GM12878 (cell line): ENCODE data around the gene TMEM181. TPM values are rescaled to one million over a fixed set of nuclear protein-coding genes. Genes with fewer than 3 reads are reported as not detected.

Source experiments
- ATAC-seq: fragments of 200-7000 bp; cut with Tn5 transposase; 3 replicates; pipeline ENCODE4 v1.9.1; 2020; ENCODE audit warnings: mild to moderate bottlenecking, moderate library complexity
- BruUV-seq: library from RNA; stranded (reverse); fragments of 400-500 nt; replicated peaks from 2 replicates; lab custom pipeline; 2021; lab: Mats Ljungman, UMichigan
- CTCF ChIA-PET: fragments of 300-600 bp; sonication (Branson Sonifier 250); formaldehyde crosslinking; extraction: SDS; loops from one replicate; lab custom pipeline; 2021; ENCODE audit warnings: inconsistent platforms; lab: Yijun Ruan, JAX
- POLR2A ChIA-PET: fragments of 350-600 bp; formaldehyde crosslinking; extraction: SDS; loops from one replicate; lab custom pipeline; 2021; ENCODE audit warnings: inconsistent platforms; lab: Charles Lee
- RAD21 ChIA-PET: fragments of 300-600 bp; sonication (Branson Sonifier 250); formaldehyde crosslinking; loops from one replicate; lab custom pipeline; 2023; ENCODE audit warnings: antibody characterized with exemption; ENCODE audit not compliant: unreplicated experiment; lab: Charles Lee
- SMC1A ChIA-PET: fragments of 300-600 bp; sonication (Branson Sonifier 250); formaldehyde crosslinking; loops from one replicate; lab custom pipeline; 2023; ENCODE audit not compliant: unreplicated experiment, uncharacterized antibody; lab: Charles Lee
- DNase-seq: peaks from one replicate; pipeline ENCODE4 v3.0.0-alpha.2; 2011; ENCODE audit warnings: low read depth, low spot score
- FAIRE-seq: peaks from 3 replicates; lab custom pipeline; 2011; peaks lifted over from hg19 to GRCh38; lab: Jason Lieb, UNC
- H2AFZ ChIP-seq: 2 replicates; pipeline ENCODE4 v1.6.0; 2011; ENCODE audit warnings: low read depth, low read length, control low read depth; ENCODE audit not compliant: control insufficient read depth
- H3K27ac ChIP-seq: 2 replicates; pipeline ENCODE4 v1.5.1; 2011; ENCODE audit warnings: control low read depth; ENCODE audit not compliant: control insufficient read depth, insufficient read depth
- H3K27me3 ChIP-seq, 2 experiments: replicated peaks in 1 of 2; 2 replicates each; pipeline versions ENCODE4 v1.6.0 to v1.6.1; 2011; ENCODE audit warnings: low read length in 1 of 2; ENCODE audit not compliant: control insufficient read depth in 2 of 2, insufficient read depth in 2 of 2
- H3K36me3 ChIP-seq, 2 experiments: 2 replicates each; pipeline ENCODE4 v1.5.1; 2011; ENCODE audit warnings: low read length in 1 of 2; ENCODE audit not compliant: control insufficient read depth in 2 of 2, insufficient read depth in 2 of 2
- H3K4me1 ChIP-seq: 2 replicates; pipeline ENCODE4 v1.6.1; 2011; ENCODE audit warnings: mild to moderate bottlenecking, low read length, moderate library complexity, mixed read lengths; ENCODE audit not compliant: control insufficient read depth, insufficient read depth
- H3K4me2 ChIP-seq: 2 replicates; pipeline ENCODE4 v1.6.0; 2011; ENCODE audit warnings: control low read depth; ENCODE audit not compliant: control insufficient read depth, insufficient read depth
- H3K4me3 ChIP-seq: fragments of 200-600 bp; sonication (generic); 2 replicates; pipeline ENCODE4 v1.5.1; 2016
- H3K79me2 ChIP-seq: 2 replicates; pipeline ENCODE4 v1.6.0; 2011; ENCODE audit warnings: low read length; ENCODE audit not compliant: control insufficient read depth, insufficient read depth
- H3K9ac ChIP-seq: 2 replicates; pipeline ENCODE4 v1.8.0; 2011; ENCODE audit warnings: low read length, control low read depth, mixed read lengths; ENCODE audit not compliant: control insufficient read depth, insufficient read depth
- H3K9me3 ChIP-seq: replicated peaks from 3 replicates; pipeline ENCODE4 v1.5.1; 2011; ENCODE audit warnings: mild to moderate bottlenecking, low read length; ENCODE audit not compliant: control insufficient read depth, insufficient read depth
- H4K20me1 ChIP-seq: 2 replicates; pipeline ENCODE4 v1.6.0; 2011; ENCODE audit not compliant: control insufficient read depth, insufficient read depth
- ATF7 ChIP-seq: fragments of 450-650 bp; IDR thresholded peaks from 2 replicates; pipeline ENCODE4 v1.6.1; 2016; ENCODE audit warnings: low read depth, mild to moderate bottlenecking
- CBX3 ChIP-seq: fragments of 200-600 bp; sonication (generic); IDR thresholded peaks from 2 replicates; pipeline ENCODE4 v1.6.1; 2016; ENCODE audit warnings: low read depth, borderline replicate concordance
- CUX1 ChIP-seq: IDR thresholded peaks from 2 replicates; pipeline ENCODE4 v1.6.1; 2012; ENCODE audit warnings: improper control_type of control experiment, low read depth, low read length; ENCODE audit not compliant: insufficient replicate concordance
- EZH2 ChIP-seq: IDR thresholded peaks from 2 replicates; pipeline ENCODE4 v1.6.1; 2012; ENCODE audit warnings: low read depth, mild to moderate bottlenecking, control low read depth, inconsistent platforms, low read length, borderline replicate concordance; ENCODE audit not compliant: control insufficient read depth
- JUNB ChIP-seq: IDR thresholded peaks from 2 replicates; pipeline ENCODE4 v1.6.1; 2016; ENCODE audit warnings: antibody characterized with exemption, mild to moderate bottlenecking
- MEF2A ChIP-seq: IDR thresholded peaks from 2 replicates; pipeline ENCODE4 v1.6.1; 2011; ENCODE audit warnings: low read depth, mild to moderate bottlenecking, low read length, moderate library complexity; ENCODE audit not compliant: insufficient read depth
- POLR2AphosphoS2 ChIP-seq: IDR thresholded peaks from 2 replicates; pipeline ENCODE4 v1.6.1; 2011; ENCODE audit warnings: low read depth, mild to moderate bottlenecking, low read length, improper control_type of control experiment, moderate library complexity
- REST ChIP-seq: IDR thresholded peaks from 2 replicates; pipeline ENCODE4 v1.6.1; 2012; ENCODE audit warnings: mild to moderate bottlenecking, low read depth, low read length
- ZBTB33 ChIP-seq: fragments of 450-650 bp; IDR thresholded peaks from 2 replicates; pipeline ENCODE4 v1.6.1; 2017; ENCODE audit warnings: mild to moderate bottlenecking
- WGBS: methylation state at CpG from one replicate; pipeline ENCODE4 v1.1.6; 2016; ENCODE audit warnings: low lambda C conversion rate; ENCODE audit not compliant: insufficient replicate concordance, insufficient coverage; ENCODE audit errors: missing lambda C conversion rate; 5-methylcytosine and 5-hydroxymethylcytosine counted together
- in situ Hi-C: fragments of 300-500 bp; cut with MboI; formaldehyde crosslinking; loops from 9 replicates; pipeline ENCODE4 v1.14.3; 2018; ENCODE audit warnings: mixed read lengths
- intact Hi-C: fragments of 100-400 bp; cut with micrococcal nuclease; formaldehyde crosslinking; loops from one replicate; pipeline ENCODE4 v1.14.2; 2022; ENCODE audit not compliant: unreplicated experiment
- polyA plus RNA-seq, 11 experiments: library from polyadenylated mRNA; depleted of rRNA in 4 of 11; unstranded in 6 of 11; stranded (reverse) in 5 of 11; fragments of >200 nt; fragmentation: Nextera tagmentation in 4 of 11; fragmentation: Illumina TruSeq in 1 of 11; extraction: Ambion mirVana in 4 of 11; extraction: Trizol in 1 of 11; gene quantifications; 1 replicate in 1 of 11; 2 replicates in 10 of 11; pipeline versions ENCODE4 v1.2.1 to v1.2.3, GENCODE V29; 2011 to 2016; ENCODE audit warnings: inconsistent platforms in 2 of 11, missing spikeins in 2 of 11, low read depth in 1 of 11
- total RNA-seq, 4 experiments: library from RNA; depleted of rRNA in 3 of 4; stranded (reverse); fragments of >200 nt in 3 of 4; fragmentation: Illumina TruSeq in 1 of 4; extraction: Trizol in 1 of 4; gene quantifications; 2 replicates each; pipeline versions ENCODE4 v1.2.1 to v1.2.3, GENCODE V29; 2013 to 2021

TMEM181 gene
- total and polyA plus RNA-seq, 10 of the 15 experiments (the other 5 are each of a cell fraction or from before 2014, with no cell fraction given): 1.5 to 7.9 (median 5.2) TPM

GRCh38 chr6:158559895-158560835 is at the start of gene TMEM181 (continued):
- TF ChIP-seq EZH2: no peak
- TF ChIP-seq REST: no peak
- TF ChIP-seq CBX3: no peak
- peak; percentile 72; the same call in 1 of the 2 replicates for TF ChIP-seq POLR2AphosphoS2
- no peak for TF ChIP-seq ATF7
- TF ChIP-seq JUNB: no peak
- TF ChIP-seq, all 136 proteins: peak for 44

- Histone ChIP-seq H3K79me2 (no peaks in the 10 kb centered on the region), H3K36me3 (no peaks in the 10 kb centered on the region), H3K4me3 (no peak overlapping the region), H2AFZ (no peak overlapping the region), H3K9ac (no peak overlapping the region), H3K9me3 (no peaks in the 10 kb centered on the region), H3K4me1 (peaks cover 3% of the 10 kb centered on the region; the same call in 1 of the 2 replicates), H3K27me3 (no peaks in the 10 kb centered on the region), H4K20me1 (no peaks in the 10 kb centered on the region), H3K4me2 (no peak overlapping the region), H3K27ac (no peak overlapping the region)
- FAIRE-seq (no peak), DNase-seq (no peak), ATAC-seq (no peak)
- SMC1A ChIA-PET: interaction anchor here (0.7 to 4.1 kb wide), 4 partner anchors 13 to 292 kb away, joined by 3 to 13 read pairs (median 3); no protein-coding TSS in a partner anchor
- RAD21 ChIA-PET: interaction anchor here (0.6 kb wide), 1 partner anchor 301 kb away, joined by 3 read pairs; no protein-coding TSS in a partner anchor
- WGBS: 99% methylated on average over 4 of the region's 4 CpGs
- in situ Hi-C loops (no loop called here), intact Hi-C loops (no loop called here)
- no TSS peak for BruUV-seq
- CTCF ChIA-PET: interaction anchor here (1.1 kb wide), 1 partner anchor 298 kb away, joined by 4 read pairs; no protein-coding TSS in a partner anchor
- POLR2A ChIA-PET: no interaction called here
- no peak for TF ChIP-seq ZBTB33
- TF ChIP-seq MEF2A: no peak
- TF ChIP-seq CUX1: no peak
These were observed 47.1 kb upstream of the TMEM181 start for GRCh38 chr6:158512809-158513208.
